HG03520 (cell line): ENCODE measurements around the gene NRXN2.

ENCODE experiments used
- ATAC-seq: cut with Tn5 transposase; IDR thresholded peaks from one replicate; pipeline ENCODE4 v1.9.1; 2021; ENCODE audit warnings: mild to moderate bottlenecking, moderate library complexity; ENCODE audit not compliant: unreplicated experiment

The NRXN2 gene

GRCh38 chr11:64759131-64759721, 36.2 kb upstream of the NRXN2 start:
- ATAC-seq: no peak

- ATAC-seq: no peak
Observed at GRCh38 chr11:64758330-64759079, 35.5 kb upstream of the NRXN2 start.

GRCh38 chr11:64757549-64758329, 34.7 kb upstream of the NRXN2 start:
- ATAC-seq: no peak

- ATAC-seq: no peak
Observed at GRCh38 chr11:64755681-64756361, 32.8 kb upstream of the NRXN2 start.

- ATAC-seq: no peak
Observed at GRCh38 chr11:64754919-64755662, 32.1 kb upstream of the NRXN2 start.

- no peak for ATAC-seq
Observed at GRCh38 chr11:64754124-64754918, 31.3 kb upstream of the NRXN2 start.

- ATAC-seq: no peak
Observed at GRCh38 chr11:64753380-64754123, 30.6 kb upstream of the NRXN2 start.

- no peak for ATAC-seq
Observed at GRCh38 chr11:64753019-64753379, 30.0 kb upstream of the NRXN2 start.

- ATAC-seq: no peak
Observed at GRCh38 chr11:64752175-64752970, 29.4 kb upstream of the NRXN2 start.

GRCh38 chr11:64751580-64751979, 28.6 kb upstream of the NRXN2 start:
- ATAC-seq: no peak

GRCh38 chr11:64751136-64751535, 28.1 kb upstream of the NRXN2 start:
- no peak for ATAC-seq

- ATAC-seq: no peak
Observed at GRCh38 chr11:64750361-64751054, 27.5 kb upstream of the NRXN2 start.

GRCh38 chr11:64747961-64748665, 25.1 kb upstream of the NRXN2 start:
- no peak for ATAC-seq

- ATAC-seq: no peak
Observed at GRCh38 chr11:64746486-64746885, 23.5 kb upstream of the NRXN2 start.

GRCh38 chr11:64745521-64746328, 22.7 kb upstream of the NRXN2 start:
- no peak for ATAC-seq

GRCh38 chr11:64745189-64745520, 22.2 kb upstream of the NRXN2 start:
- ATAC-seq: no peak
